K562 (cell line): ENCODE measurements around the gene FFAR1. TPM values are rescaled to one million over a fixed set of nuclear protein-coding genes. Genes with fewer than 3 reads are reported as not detected.

ENCODE experiments used
- KAT2B ChIP-seq: IDR thresholded peaks from one replicate; pipeline ENCODE4 v1.6.1; 2012; ENCODE audit warnings: low read depth, mild to moderate bottlenecking, control low read depth, inconsistent platforms, low read length, moderate library complexity
- MNT ChIP-seq, 2 experiments: fragments of 450-650 bp; conservative IDR thresholded peaks; 2 replicates each; pipeline ENCODE4 v1.6.1; 2017; ENCODE audit warnings: mild to moderate bottlenecking in 2 of 2, moderate library complexity in 2 of 2
- PCBP1 ChIP-seq: fragments of 200-400 bp; formaldehyde crosslinking; IDR thresholded peaks from 2 replicates; pipeline ENCODE4 v1.6.1; 2018; ENCODE audit warnings: mild to moderate bottlenecking, low read depth, low read length; ENCODE audit not compliant: poor library complexity, severe bottlenecking
- PURB ChIP-seq: sonication (generic); formaldehyde crosslinking; IDR thresholded peaks from 2 replicates; pipeline ENCODE4 v1.9.0; 2021; ENCODE audit warnings: low read depth, mild to moderate bottlenecking, missing genetic modification reagents
- RERE ChIP-seq: sonication (generic); formaldehyde crosslinking; IDR thresholded peaks from 2 replicates; pipeline ENCODE4 v1.8.0; 2023; ENCODE audit warnings: missing genetic modification reagents, mild to moderate bottlenecking, borderline replicate concordance
- THRB ChIP-seq: fragments of 450-650 bp; formaldehyde crosslinking; conservative IDR thresholded peaks from 2 replicates; pipeline ENCODE4 v1.4.0; 2022; ENCODE audit warnings: mild to moderate bottlenecking, missing genetic modification characterization
- USF1 ChIP-seq: sonication (generic); formaldehyde crosslinking; IDR thresholded peaks from 2 replicates; pipeline ENCODE4 v1.9.0; 2022; ENCODE audit warnings: mild to moderate bottlenecking, missing genetic modification reagents
- ZFPM2 ChIP-seq: fragments of 250-450 bp; sonication (Bioruptor Pico); IDR thresholded peaks from 2 replicates; pipeline ENCODE4 v1.5.1; 2022; ENCODE audit warnings: mild to moderate bottlenecking
- ZNF347 ChIP-seq: fragments of 450-650 bp; formaldehyde crosslinking; IDR thresholded peaks from 2 replicates; pipeline ENCODE4 v1.4.0; 2020; ENCODE audit warnings: low read depth, mild to moderate bottlenecking, moderate library complexity
- ZNF41 ChIP-seq: fragments of 250-450 bp; sonication (Bioruptor Pico); conservative IDR thresholded peaks from 2 replicates; pipeline ENCODE4 v1.4.0; 2020; ENCODE audit warnings: mild to moderate bottlenecking
- ZNF431 ChIP-seq: sonication (generic); formaldehyde crosslinking; IDR thresholded peaks from 2 replicates; pipeline ENCODE4 v1.8.0; 2022; ENCODE audit warnings: mild to moderate bottlenecking, missing genetic modification reagents
- ZNF449 ChIP-seq: fragments of 250-450 bp; sonication (Bioruptor Pico); IDR thresholded peaks from 2 replicates; pipeline ENCODE4 v1.8.0; 2022; ENCODE audit warnings: moderate library complexity, mild to moderate bottlenecking, inconsistent platforms
- ZNF655 ChIP-seq: fragments of 250-450 bp; sonication (Bioruptor Pico); IDR thresholded peaks from 2 replicates; pipeline ENCODE4 v1.5.0; 2021
- ZNF778 ChIP-seq: fragments of 450-650 bp; formaldehyde crosslinking; IDR thresholded peaks from 2 replicates; pipeline ENCODE4 v1.4.0; 2020; ENCODE audit warnings: mild to moderate bottlenecking, moderate library complexity
- polyA plus RNA-seq, 8 experiments: library from polyadenylated mRNA; depleted of rRNA in 4 of 8; stranded (reverse) in 5 of 8; unstranded in 3 of 8; fragments of >200 nt; fragmentation: Nextera tagmentation in 2 of 8; fragmentation: Illumina TruSeq in 1 of 8; extraction: Ambion mirVana in 2 of 8; extraction: Trizol in 1 of 8; gene quantifications; 2 replicates each; pipeline versions ENCODE4 v1.2.1 to v1.2.3, GENCODE V29; 2011 to 2014; ENCODE audit warnings: inconsistent platforms in 1 of 8, missing spikeins in 1 of 8
- total RNA-seq, 7 experiments: library from RNA; depleted of rRNA in 6 of 7; stranded (reverse); fragments of >200 nt in 6 of 7; fragmentation: Illumina TruSeq in 2 of 7; extraction: Trizol in 2 of 7; gene quantifications; 2 replicates each; pipeline versions ENCODE4 v1.2.1 to v1.2.3, GENCODE V29; 2011 to 2021; ENCODE audit warnings: low replicate concordance in 1 of 7

The FFAR1 gene
- total and polyA plus RNA-seq, 9 of the 15 experiments (the other 6 are each of a cell fraction or from before 2014, with no cell fraction given) = not detected

GRCh38 chr19:35309481-35310279 is 38.0 kb upstream of the FFAR1 start (continued):
- TF ChIP-seq PCBP1 = no peak
- no peak for TF ChIP-seq RERE (CRISPR knock-in tag)
- no peak for TF ChIP-seq ZNF431 (CRISPR knock-in tag)
- no peak for TF ChIP-seq USF1 (CRISPR knock-in tag)
- TF ChIP-seq ZNF347 (CRISPR knock-in tag) = 0 out of 2 replicates have a peak, but pooled peaks have one; percentile 39
- TF ChIP-seq PURB (CRISPR knock-in tag) = no peak
- TF ChIP-seq ZNF41 (CRISPR knock-in tag) = 0 out of 2 replicates have a peak, but pooled peaks have one; percentile 24
- TF ChIP-seq ZFPM2 (CRISPR knock-in tag) = no peak
- no peak for TF ChIP-seq ZNF778 (CRISPR knock-in tag)
- no peak for TF ChIP-seq THRB (CRISPR knock-in tag)
- TF ChIP-seq ZNF449 = peak; percentile 41; the same call in 1 of the 2 replicates
- no peak for TF ChIP-seq ZNF655 (CRISPR knock-in tag)
- TF ChIP-seq KAT2B = no peak
- peak in 1 of 2 experiments; percentile 6; a peak in 1 of 4 replicates for TF ChIP-seq MNT (conservative IDR thresholded peaks at IDR 0.05)
